OCI-LY1 (cell line): ENCODE results near the gene COL18A1.

Experiments used
- CTCF ChIP-seq: fragments of 200-600 bp; sonication (generic), shearing (Covaris generic); IDR thresholded peaks from 2 replicates; pipeline ENCODE4 v1.5.1; 2017; ENCODE audit warnings: mild to moderate bottlenecking, antibody characterized with exemption, low read length, moderate library complexity, mixed read lengths
- EZH2 ChIP-seq: fragments of 200-600 bp; sonication (generic), shearing (Covaris generic); IDR thresholded peaks from 2 replicates; pipeline ENCODE4 v1.8.0; 2017; ENCODE audit warnings: borderline replicate concordance, mixed run types, mild to moderate bottlenecking, antibody characterized with exemption, low read length, moderate library complexity, mixed read lengths

GRCh38 chr21:45456584-45457160 is 51.7 kb downstream of the COL18A1 start:
- no peak for TF ChIP-seq CTCF
- no peak for TF ChIP-seq EZH2
